Colon (tissue), 2 donors: ENCODE measurements around the gene ADCY6.

ENCODE experiments used
- FAIRE-seq: peaks from 2 replicates; lab custom pipeline; 2012; peaks lifted over from hg19 to GRCh38; lab: Jason Lieb, UNC
- donor health status: control.
- donor health status: control.

The ADCY6 gene

GRCh38 chr12:48788854-48789775 is at the start of gene ADCY6:
Gene ADCY6 (minus strand): TSS chr12:48789089. CDS start chr12:48783434, 5,655 bp downstream.
- no peak for FAIRE-seq

GRCh38 chr12:48838048-48838447 is 49.2 kb upstream of the ADCY6 start:
- FAIRE-seq, result no peak

GRCh38 chr12:48832321-48833060 is 43.6 kb upstream of the ADCY6 start:
- FAIRE-seq, result no peak

- FAIRE-seq, result no peak
Measured at GRCh38 chr12:48831257-48831656, 42.4 kb upstream of the ADCY6 start.

DNA sequence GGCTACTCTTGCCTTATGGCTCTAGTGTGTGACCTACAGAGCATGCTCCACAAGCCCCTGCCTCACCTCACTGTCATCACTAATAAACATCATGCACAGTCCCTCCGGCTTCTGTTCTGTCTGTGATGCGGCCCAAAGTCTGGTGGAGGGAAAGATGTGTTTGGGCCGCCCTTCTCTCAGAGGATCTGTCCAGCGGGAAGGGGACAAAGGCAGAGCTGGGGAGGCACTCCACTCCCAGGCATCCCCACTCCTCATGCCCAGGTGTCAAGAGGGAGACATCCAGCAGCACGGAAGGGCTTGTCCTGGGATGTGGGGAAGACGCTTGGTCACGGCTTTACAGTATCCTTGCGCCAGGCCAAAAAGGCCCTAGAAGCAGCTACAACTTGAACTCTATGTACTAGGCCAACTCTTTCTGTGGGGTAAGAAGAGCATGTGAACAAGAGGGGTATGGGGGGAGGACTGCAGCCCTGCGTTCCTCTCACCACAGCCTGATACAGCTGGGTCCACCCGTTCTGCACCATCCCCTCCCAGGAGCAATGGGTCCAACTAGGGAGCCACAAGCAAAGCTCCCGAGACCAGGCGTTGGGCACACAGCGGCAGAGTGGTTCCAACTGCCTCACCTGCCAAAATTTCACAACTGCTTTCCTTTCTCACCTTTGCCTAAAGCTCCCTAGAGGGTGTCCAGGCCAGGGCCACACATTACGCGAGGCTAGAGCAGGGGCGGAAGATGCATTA is 40.1 kb upstream of the ADCY6 start:
- no peak for FAIRE-seq

- no peak for FAIRE-seq
Measured at GRCh38 chr12:48828293-48828692, 39.4 kb upstream of the ADCY6 start.

- FAIRE-seq, result no peak
Measured at GRCh38 chr12:48827513-48828096, 38.7 kb upstream of the ADCY6 start.

DNA sequence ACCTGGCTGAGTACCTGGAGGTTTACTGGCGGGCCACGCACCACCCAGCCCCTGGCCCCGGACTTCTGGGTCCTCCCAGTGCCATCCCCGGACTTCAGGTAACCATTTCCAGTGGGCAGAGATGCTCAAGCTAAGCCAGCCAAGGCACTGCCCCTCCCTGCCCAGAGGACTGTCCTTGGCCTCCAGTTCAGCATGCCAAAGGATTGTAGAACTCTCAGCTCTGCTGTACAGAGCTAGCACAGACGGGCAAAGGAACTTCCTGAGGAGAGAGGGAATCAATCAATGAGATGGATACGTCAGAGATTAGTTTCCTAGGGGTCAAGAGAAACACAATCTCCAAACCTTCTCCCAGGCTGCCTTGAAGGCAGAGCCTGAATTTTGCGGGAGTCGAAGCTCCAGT is 38.1 kb upstream of the ADCY6 start:
- FAIRE-seq, result no peak

DNA sequence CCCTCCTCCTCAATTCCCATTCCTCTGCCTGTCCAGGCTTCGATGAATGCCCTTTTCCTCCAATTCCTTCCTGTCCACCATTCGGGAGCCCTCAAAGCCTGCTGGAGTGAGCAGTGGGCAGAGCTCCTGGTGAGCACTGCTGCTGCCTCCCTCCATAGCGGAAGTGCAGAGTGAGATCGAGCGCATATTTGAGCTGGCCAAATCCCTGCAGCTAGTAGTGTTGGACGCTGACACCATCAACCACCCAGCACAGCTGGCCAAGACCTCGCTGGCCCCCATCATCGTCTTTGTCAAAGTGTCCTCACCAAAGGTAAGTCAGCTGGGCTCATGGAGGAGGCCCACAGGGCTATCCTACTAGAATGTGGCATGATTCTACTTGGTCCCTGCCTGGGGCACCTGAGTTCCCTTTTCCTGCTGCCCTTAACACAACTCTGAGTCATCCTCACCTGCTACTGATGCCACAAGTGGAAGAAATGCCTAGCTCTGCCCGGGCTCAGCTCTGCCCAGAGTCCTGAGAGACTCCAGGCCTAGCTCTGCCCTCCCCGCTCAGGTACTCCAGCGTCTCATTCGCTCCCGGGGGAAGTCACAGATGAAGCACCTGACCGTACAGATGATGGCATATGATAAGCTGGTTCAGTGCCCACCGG is 37.4 kb upstream of the ADCY6 start:
- FAIRE-seq, result no peak

DNA sequence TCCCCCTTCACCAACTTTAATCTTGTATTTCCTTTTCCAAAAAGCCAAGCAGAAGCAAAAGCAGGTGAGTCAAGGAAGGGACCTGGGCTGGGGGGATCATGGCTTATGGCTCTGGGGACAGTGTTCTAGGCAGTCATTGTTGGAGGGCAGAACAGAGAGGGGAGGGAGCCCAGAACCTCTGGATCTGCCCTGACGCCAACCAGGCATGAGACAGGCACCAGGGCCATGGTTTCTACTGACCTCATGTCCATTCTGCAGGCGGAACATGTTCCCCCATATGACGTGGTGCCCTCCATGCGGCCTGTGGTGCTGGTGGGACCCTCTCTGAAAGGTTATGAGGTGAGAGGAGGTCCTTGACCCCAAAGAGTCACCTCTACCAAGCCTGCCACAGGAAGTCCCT is 36.0 kb upstream of the ADCY6 start:
- FAIRE-seq, result no peak

- no peak for FAIRE-seq
Measured at GRCh38 chr12:48824112-48824511, 35.2 kb upstream of the ADCY6 start.

GRCh38 chr12:48823281-48823680 is 34.4 kb upstream of the ADCY6 start:
- FAIRE-seq, result no peak

GRCh38 chr12:48822711-48823110 is 33.8 kb upstream of the ADCY6 start:
- FAIRE-seq, result no peak

DNA sequence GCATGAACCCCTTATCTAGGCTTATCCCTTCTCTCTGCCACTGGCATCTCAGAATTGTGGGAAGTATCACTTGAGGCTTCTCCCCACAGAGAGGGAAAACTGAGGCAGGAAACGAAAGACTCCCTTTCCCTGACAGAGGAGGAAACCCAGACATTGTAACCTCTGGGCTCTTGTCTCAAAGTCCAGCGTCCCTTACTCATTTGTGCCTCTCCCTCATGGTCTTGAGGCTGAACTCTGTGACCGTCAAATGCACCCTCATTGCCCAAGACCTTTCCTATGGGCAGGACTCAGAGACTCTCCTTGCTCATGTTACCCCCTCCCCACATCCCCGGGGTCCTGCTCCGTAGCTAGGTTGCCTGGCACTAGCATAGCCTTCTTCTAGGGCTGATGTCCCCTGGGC is 33.2 kb upstream of the ADCY6 start:
- FAIRE-seq, result no peak

DNA sequence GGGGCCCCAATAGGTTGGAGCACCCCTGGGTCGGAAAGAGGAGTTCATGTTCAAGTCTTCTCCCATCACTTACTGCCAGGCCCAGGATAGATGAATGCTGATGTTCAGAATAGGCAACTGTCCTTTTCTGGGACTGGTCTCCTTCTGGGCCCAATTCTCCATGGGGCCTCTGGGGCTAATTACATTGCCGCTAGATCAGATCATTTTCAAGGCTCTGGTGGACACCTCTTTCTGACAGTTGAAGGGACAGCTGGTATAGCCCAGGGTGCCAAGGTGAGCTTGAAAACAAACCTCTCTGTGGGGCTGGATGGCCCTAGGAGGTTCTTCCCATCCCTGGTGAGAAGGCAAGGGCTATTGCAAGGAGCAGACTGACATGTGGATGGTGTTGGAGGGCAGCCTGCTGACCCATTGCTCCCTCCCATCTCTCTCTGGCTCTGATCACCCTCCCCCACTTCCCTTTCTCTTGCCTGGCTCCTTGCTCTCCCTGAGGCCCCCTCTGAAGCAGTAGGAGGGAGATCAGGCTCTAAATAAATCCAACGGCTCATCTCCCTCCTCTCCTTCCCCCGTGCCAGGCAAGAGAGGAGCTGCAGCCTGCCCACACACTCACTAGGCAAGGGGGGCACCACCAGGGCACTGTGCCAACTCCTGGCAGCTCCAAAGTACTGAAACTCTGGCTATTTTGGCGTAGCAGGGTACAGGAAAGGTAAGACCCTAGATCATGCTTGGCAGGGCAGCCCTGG is 31.3 kb upstream of the ADCY6 start:
- no peak for FAIRE-seq

DNA sequence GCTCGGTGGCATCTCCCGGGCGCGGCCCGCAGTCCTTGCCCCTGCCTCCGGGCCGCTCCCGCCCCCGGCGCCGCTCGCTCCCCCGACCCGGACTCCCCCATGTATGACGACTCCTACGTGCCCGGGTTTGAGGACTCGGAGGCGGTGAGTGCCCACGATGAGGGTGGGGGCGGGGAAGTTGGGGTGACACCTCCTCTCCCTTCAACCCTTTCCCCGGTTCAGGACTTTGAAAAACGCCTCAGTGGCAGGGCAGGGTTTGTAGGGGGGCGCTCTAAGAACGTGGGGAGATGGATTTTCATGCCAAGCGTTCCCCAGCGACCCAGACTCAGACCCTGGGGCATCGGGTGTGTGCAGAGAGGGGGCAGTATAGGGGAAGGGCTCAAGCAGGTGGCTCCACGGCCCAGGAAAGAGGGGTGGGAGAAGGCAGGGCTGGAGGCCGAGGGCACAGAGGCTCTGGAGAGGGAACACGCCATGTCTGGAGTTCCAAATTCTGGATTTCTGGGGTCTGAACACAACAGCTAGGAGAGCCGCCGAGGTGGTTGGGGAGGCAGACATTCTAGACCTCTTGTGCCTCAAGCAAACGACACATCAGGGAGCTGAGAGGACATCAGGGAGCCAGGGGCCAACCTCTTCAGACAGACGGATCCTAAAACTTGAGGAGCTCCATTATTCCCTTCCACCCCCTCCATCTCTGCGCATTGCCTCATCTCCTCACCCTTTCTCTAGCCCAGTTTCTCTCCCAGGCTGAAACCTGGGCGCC is 30.1 kb upstream of the ADCY6 start:
- FAIRE-seq, result no peak

- no peak for FAIRE-seq
Measured at GRCh38 chr12:48817873-48818830, 29.3 kb upstream of the ADCY6 start, which contains the start of gene CACNB3. Gene CACNB3 (plus strand): TSS chr12:48818496. CDS start chr12:48818930, 434 bp downstream.

DNA sequence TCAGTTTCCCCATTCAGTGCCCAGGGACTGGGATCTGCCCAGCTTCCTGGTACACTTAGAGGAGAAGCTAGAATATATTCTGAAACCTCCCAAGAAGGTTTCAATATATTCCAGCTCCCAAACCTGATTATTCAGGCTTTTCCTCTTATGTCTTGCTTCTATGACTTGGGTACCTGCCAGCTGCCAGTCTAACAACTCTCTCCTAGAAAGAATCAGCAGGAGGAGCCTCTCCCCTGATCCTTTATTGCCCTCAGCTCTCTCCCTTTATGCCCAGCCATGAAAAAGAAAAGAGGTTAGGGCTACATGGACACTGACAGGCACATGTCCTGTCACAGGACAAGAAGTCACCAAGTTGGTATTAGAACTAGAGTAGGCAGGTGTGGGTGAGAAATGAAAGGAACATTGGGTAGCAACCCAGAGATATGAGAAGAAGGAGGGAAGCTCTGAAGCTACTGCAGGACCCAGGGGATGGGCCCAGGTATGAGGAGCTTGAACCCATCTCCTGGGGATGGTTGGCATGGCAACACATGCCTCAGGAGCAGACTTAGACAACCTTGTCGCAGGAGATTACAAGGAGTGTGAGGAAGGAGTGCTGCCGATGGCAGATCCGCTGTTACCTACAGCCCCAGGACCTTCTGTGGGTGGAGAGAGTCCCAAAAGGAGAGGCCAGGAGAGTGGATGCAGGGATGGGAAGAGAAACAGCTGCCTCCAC is 27.4 kb upstream of the ADCY6 start:
- FAIRE-seq, result no peak
